ENCODE measurements around the gene FBXO2.

Gene FBXO2

GRCh38 chr1:11681071-11681771, 27.0 kb upstream of the FBXO2 start, which contains the start of gene MAD2L2:
MAD2L2 (minus strand) TSS chr1:11681148; CDS start chr1:11680601, 547 bp downstream.
- peak; percentile 91 for DNase-seq

- no peak for DNase-seq
Measured at GRCh38 chr1:11680270-11681070, 26.2 kb upstream of the FBXO2 start.

GRCh38 chr1:11678442-11678841, 24.2 kb upstream of the FBXO2 start:
- DNase-seq, result no peak

- no peak for DNase-seq
Measured at GRCh38 chr1:11676386-11677103, 22.3 kb upstream of the FBXO2 start.

- DNase-seq, result no peak
Measured at GRCh38 chr1:11675325-11675724, 21.1 kb upstream of the FBXO2 start.

GRCh38 chr1:11674488-11674887, 20.3 kb upstream of the FBXO2 start:
- DNase-seq, result no peak

GRCh38 chr1:11673089-11673769, 19.0 kb upstream of the FBXO2 start:
- DNase-seq, result no peak

GRCh38 chr1:11671544-11672286, 17.5 kb upstream of the FBXO2 start:
- DNase-seq, result no peak

- no peak for DNase-seq
Measured at GRCh38 chr1:11671205-11671543, 16.9 kb upstream of the FBXO2 start.

- no peak for DNase-seq
Measured at GRCh38 chr1:11670747-11671146, 16.5 kb upstream of the FBXO2 start.

- no peak for DNase-seq
Measured at GRCh38 chr1:11668516-11668915, 14.3 kb upstream of the FBXO2 start.

GRCh38 chr1:11664336-11665065, 10.3 kb upstream of the FBXO2 start:
- peak; percentile 64 for DNase-seq

- no peak for DNase-seq
Measured at GRCh38 chr1:11661103-11661502, 6.9 kb upstream of the FBXO2 start.

- no peak for DNase-seq
Measured at GRCh38 chr1:11659748-11660147, 5.5 kb upstream of the FBXO2 start.

- no peak for DNase-seq
Measured at GRCh38 chr1:11658542-11658941, 4.3 kb upstream of the FBXO2 start.

GRCh38 chr1:11657654-11658053, 3.4 kb upstream of the FBXO2 start:
- DNase-seq, result no peak

GRCh38 chr1:11654939-11655808, 945 bp upstream of the FBXO2 start:
- DNase-seq, result no peak

- DNase-seq, result no peak
Measured at GRCh38 chr1:11653861-11654136, 430 bp downstream of the FBXO2 start.

- DNase-seq, result no peak
Measured at GRCh38 chr1:11653101-11653860, 948 bp downstream of the FBXO2 start.

- DNase-seq, result no peak
Measured at GRCh38 chr1:11652203-11652780, 1.9 kb downstream of the FBXO2 start.

Data from CD4-positive, alpha-beta T cell treated with Interleukin-10 for 1 hour (primary cell).